ENCODE measurements around the gene NR0B1.

NR0B1 gene

GRCh38 chrX:30262763-30263162, 46.4 kb downstream of the NR0B1 start:
- DNase-seq (ENCODE audit: low spot score), result no peak

GRCh38 chrX:30261012-30261411, 48.2 kb downstream of the NR0B1 start:
- DNase-seq (ENCODE audit: low spot score), result no peak

- no peak for DNase-seq (ENCODE audit: low spot score)
These were observed 49.3 kb downstream of the NR0B1 start for GRCh38 chrX:30259927-30260326.
